ENCODE results near the gene DUOXA2.
"Not testable (repeated sequence)": the region's sequence is repeated elsewhere in the genome, so short reads cannot be mapped to it uniquely, and the experiment has no call there.

DUOXA2 gene

GRCh38 chr15:45130291-45131000 lies 16.3 kb downstream of the DUOXA2 start:
- H3K9me3 ChIP-seq (ENCODE audit: insufficient read depth, low read length): no peaks in the 10 kb centered on the region
- TF ChIP-seq ZNF274 (IDR thresholded peaks at IDR 0.05; ENCODE audit: low read depth, low read length) (no peak), YY1 (IDR thresholded peaks at IDR 0.05; ENCODE audit: insufficient read depth, insufficient read length) (no peak), SUZ12 (IDR thresholded peaks at IDR 0.05; ENCODE audit: extremely low read depth, insufficient read depth, insufficient read length) (no peak)
- peak overlapping the region; percentile 32 for H3K9ac ChIP-seq (ENCODE audit: insufficient read length, low read depth)
- H3K4me3 ChIP-seq (ENCODE audit: insufficient read length, low read depth): peak overlapping the region; percentile 39
- no peak for DNase-seq (ENCODE audit: low read depth, low spot score)
- peaks cover 5% of the 10 kb centered on the region for H3K4me1 ChIP-seq (ENCODE audit: insufficient read depth, insufficient read length)
- no peaks in the 10 kb centered on the region for H3K36me3 ChIP-seq (ENCODE audit: insufficient read depth, insufficient read length, low read length)
- peaks cover 39% of the 10 kb centered on the region for H3K27me3 ChIP-seq (ENCODE audit: insufficient read depth, insufficient read length)

GRCh38 chr15:45131510-45131909 lies 17.4 kb downstream of the DUOXA2 start:
- H3K27me3 ChIP-seq (ENCODE audit: insufficient read depth, insufficient read length): peaks cover 39% of the 10 kb centered on the region
- TF ChIP-seq SUZ12 (IDR thresholded peaks at IDR 0.05; ENCODE audit: extremely low read depth, insufficient read depth, insufficient read length) (no peak), ZNF274 (IDR thresholded peaks at IDR 0.05; ENCODE audit: low read depth, low read length) (no peak), YY1 (IDR thresholded peaks at IDR 0.05; ENCODE audit: insufficient read depth, insufficient read length) (no peak)
- DNase-seq (ENCODE audit: low read depth, low spot score): no peak
- H3K4me1 ChIP-seq (ENCODE audit: insufficient read depth, insufficient read length): peaks cover 5% of the 10 kb centered on the region
- no peaks in the 10 kb centered on the region for H3K36me3 ChIP-seq (ENCODE audit: insufficient read depth, insufficient read length, low read length)
- no peak overlapping the region for H3K9ac ChIP-seq (ENCODE audit: insufficient read length, low read depth)
- H3K9me3 ChIP-seq (ENCODE audit: insufficient read depth, low read length): no peaks in the 10 kb centered on the region
- H3K4me3 ChIP-seq (ENCODE audit: insufficient read length, low read depth): no peak overlapping the region

- Histone ChIP-seq H3K4me3 (ENCODE audit: insufficient read length, low read depth) (no peak overlapping the region), H3K27me3 (ENCODE audit: insufficient read depth, insufficient read length) (peaks cover 32% of the 10 kb centered on the region), H3K9ac (ENCODE audit: insufficient read length, low read depth) (no peak overlapping the region), H3K4me1 (ENCODE audit: insufficient read depth, insufficient read length) (peaks cover 5% of the 10 kb centered on the region), H3K36me3 (ENCODE audit: insufficient read depth, insufficient read length, low read length) (no peaks in the 10 kb centered on the region), H3K9me3 (ENCODE audit: insufficient read depth, low read length) (no peaks in the 10 kb centered on the region)
- no peak for TF ChIP-seq SUZ12 (IDR thresholded peaks at IDR 0.05; ENCODE audit: extremely low read depth, insufficient read depth, insufficient read length)
- no peak for TF ChIP-seq ZNF274 (IDR thresholded peaks at IDR 0.05; ENCODE audit: low read depth, low read length)
- TF ChIP-seq YY1 (IDR thresholded peaks at IDR 0.05; ENCODE audit: insufficient read depth, insufficient read length): no peak
- no peak for DNase-seq (ENCODE audit: low read depth, low spot score)
Measured at GRCh38 chr15:45132844-45133560, 18.9 kb downstream of the DUOXA2 start.

- H3K27me3 ChIP-seq (ENCODE audit: insufficient read depth, insufficient read length): peaks cover 26% of the 10 kb centered on the region
- no peaks in the 10 kb centered on the region for H3K9me3 ChIP-seq (ENCODE audit: insufficient read depth, low read length)
- no peak for DNase-seq (ENCODE audit: low read depth, low spot score)
- peaks cover 5% of the 10 kb centered on the region for H3K4me1 ChIP-seq (ENCODE audit: insufficient read depth, insufficient read length)
- no peaks in the 10 kb centered on the region for H3K36me3 ChIP-seq (ENCODE audit: insufficient read depth, insufficient read length, low read length)
- H3K9ac ChIP-seq (ENCODE audit: insufficient read length, low read depth): no peak overlapping the region
- TF ChIP-seq YY1 (IDR thresholded peaks at IDR 0.05; ENCODE audit: insufficient read depth, insufficient read length): no peak
- no peak for TF ChIP-seq SUZ12 (IDR thresholded peaks at IDR 0.05; ENCODE audit: extremely low read depth, insufficient read depth, insufficient read length)
- no peak for TF ChIP-seq ZNF274 (IDR thresholded peaks at IDR 0.05; ENCODE audit: low read depth, low read length)
- no peak overlapping the region for H3K4me3 ChIP-seq (ENCODE audit: insufficient read length, low read depth)
Measured at GRCh38 chr15:45133561-45133920, 19.4 kb downstream of the DUOXA2 start.

- Histone ChIP-seq H3K9ac (ENCODE audit: insufficient read length, low read depth) (no peak overlapping the region), H3K4me3 (ENCODE audit: insufficient read length, low read depth) (no peak overlapping the region), H3K36me3 (ENCODE audit: insufficient read depth, insufficient read length, low read length) (no peaks in the 10 kb centered on the region), H3K9me3 (ENCODE audit: insufficient read depth, low read length) (no peaks in the 10 kb centered on the region), H3K4me1 (ENCODE audit: insufficient read depth, insufficient read length) (peaks cover 5% of the 10 kb centered on the region), H3K27me3 (ENCODE audit: insufficient read depth, insufficient read length) (peaks cover 21% of the 10 kb centered on the region)
- DNase-seq (ENCODE audit: low read depth, low spot score): no peak
- TF ChIP-seq SUZ12 (IDR thresholded peaks at IDR 0.05; ENCODE audit: extremely low read depth, insufficient read depth, insufficient read length): no peak
- no peak for TF ChIP-seq ZNF274 (IDR thresholded peaks at IDR 0.05; ENCODE audit: low read depth, low read length)
- no peak for TF ChIP-seq YY1 (IDR thresholded peaks at IDR 0.05; ENCODE audit: insufficient read depth, insufficient read length)
Measured at GRCh38 chr15:45134046-45134445, 19.9 kb downstream of the DUOXA2 start.

- H3K9ac ChIP-seq (ENCODE audit: insufficient read length, low read depth): no peak overlapping the region
- peaks cover 14% of the 10 kb centered on the region for H3K27me3 ChIP-seq (ENCODE audit: insufficient read depth, insufficient read length)
- H3K9me3 ChIP-seq (ENCODE audit: insufficient read depth, low read length): no peaks in the 10 kb centered on the region
- H3K36me3 ChIP-seq (ENCODE audit: insufficient read depth, insufficient read length, low read length): no peaks in the 10 kb centered on the region
- no peak for DNase-seq (ENCODE audit: low read depth, low spot score)
- peaks cover 5% of the 10 kb centered on the region for H3K4me1 ChIP-seq (ENCODE audit: insufficient read depth, insufficient read length)
- no peak for TF ChIP-seq YY1 (IDR thresholded peaks at IDR 0.05; ENCODE audit: insufficient read depth, insufficient read length)
- no peak for TF ChIP-seq SUZ12 (IDR thresholded peaks at IDR 0.05; ENCODE audit: extremely low read depth, insufficient read depth, insufficient read length)
- TF ChIP-seq ZNF274 (IDR thresholded peaks at IDR 0.05; ENCODE audit: low read depth, low read length): no peak
- no peak overlapping the region for H3K4me3 ChIP-seq (ENCODE audit: insufficient read length, low read depth)
Measured at GRCh38 chr15:45134682-45135604, 20.8 kb downstream of the DUOXA2 start.

- H3K9me3 ChIP-seq (ENCODE audit: insufficient read depth, low read length); H3K4me3 ChIP-seq (ENCODE audit: insufficient read length, low read depth); H3K27me3 ChIP-seq (ENCODE audit: insufficient read depth, insufficient read length); H3K4me1 ChIP-seq (ENCODE audit: insufficient read depth, insufficient read length); H3K36me3 ChIP-seq (ENCODE audit: insufficient read depth, insufficient read length, low read length); H3K9ac ChIP-seq (ENCODE audit: insufficient read length, low read depth); DNase-seq (ENCODE audit: low read depth, low spot score): not testable (repeated sequence)
Measured at GRCh38 chr15:45135705-45136377, 21.7 kb downstream of the DUOXA2 start.
